ENCODE results near the gene PADI3. TPM values are rescaled to one million over a fixed set of nuclear protein-coding genes. Genes with fewer than 3 reads are reported as not detected.

The PADI3 gene
- polyA plus RNA-seq, 1 of the 3 experiments (the other 2 are of a cell fraction) = 0.30 TPM

DNA sequence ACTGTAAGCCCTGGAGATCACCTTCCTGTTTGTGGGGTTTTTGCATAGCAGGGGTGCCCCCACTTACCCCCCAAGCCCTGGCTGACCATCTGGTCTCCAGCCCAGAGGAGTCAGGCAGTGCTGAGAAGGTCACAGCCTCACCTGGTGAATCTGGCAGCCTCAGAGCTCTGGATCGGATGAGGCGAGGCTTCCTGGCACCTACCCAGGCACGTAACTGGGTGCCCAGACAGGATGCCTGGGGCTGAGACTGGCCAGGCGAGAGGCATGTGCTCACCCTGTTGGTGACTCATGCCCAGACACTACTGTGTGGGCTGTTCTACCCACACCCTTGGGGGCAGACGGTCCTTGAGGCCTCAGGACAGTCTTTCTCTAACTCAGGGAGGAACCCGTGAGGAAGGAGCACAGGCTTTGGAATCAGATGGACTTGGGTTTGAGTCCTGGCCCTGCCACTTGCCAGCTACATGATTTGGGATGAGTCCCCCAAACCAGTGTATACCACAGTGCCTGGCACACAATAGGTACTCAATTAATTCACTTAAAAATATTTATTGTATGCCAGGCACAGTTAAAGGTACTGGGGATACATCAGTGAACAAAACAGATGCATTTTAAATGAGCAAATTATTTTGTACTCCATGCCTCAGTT, 15.1 kb upstream of the PADI3 start (continued):
- TF ChIP-seq, protein P1, sequence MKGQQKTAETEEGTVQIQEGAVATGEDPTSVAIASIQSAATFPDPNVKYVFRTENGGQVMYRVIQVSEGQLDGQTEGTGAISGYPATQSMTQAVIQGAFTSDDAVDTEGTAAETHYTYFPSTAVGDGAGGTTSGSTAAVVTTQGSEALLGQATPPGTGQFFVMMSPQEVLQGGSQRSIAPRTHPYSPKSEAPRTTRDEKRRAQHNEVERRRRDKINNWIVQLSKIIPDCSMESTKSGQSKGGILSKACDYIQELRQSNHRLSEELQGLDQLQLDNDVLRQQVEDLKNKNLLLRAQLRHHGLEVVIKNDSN (IDR thresholded peaks at IDR 0.05; ENCODE audit: borderline replicate concordance, low read depth) = no peak; the same call in 1 of the 2 replicates
- no peak for TF ChIP-seq MEF2A (IDR thresholded peaks at IDR 0.05; ENCODE audit: borderline replicate concordance, low read depth)
- no peak for TF ChIP-seq MXI1 (IDR thresholded peaks at IDR 0.05; ENCODE audit: low read depth, low read length)
- no peak for TF ChIP-seq SIN3A (IDR thresholded peaks at IDR 0.05; ENCODE audit: borderline replicate concordance, low read depth, low read length)
- no peak for TF ChIP-seq TAF1 (IDR thresholded peaks at IDR 0.05; ENCODE audit: borderline replicate concordance, low read depth, low read length)
- no peak for TF ChIP-seq EZH2phosphoT487 (IDR thresholded peaks at IDR 0.05; ENCODE audit: borderline replicate concordance, low read depth)
- 0 out of 2 replicates have a peak, but pooled peaks have one; percentile 25 for TF ChIP-seq FOXM1 (IDR thresholded peaks at IDR 0.05; ENCODE audit: low read depth)
- TF ChIP-seq NRF1 (IDR thresholded peaks at IDR 0.05; ENCODE audit: low read depth, low read length) = no peak
- TF ChIP-seq EP300 (IDR thresholded peaks at IDR 0.05; ENCODE audit: borderline replicate concordance in 1 of 2, low read depth in 1 of 2, low read length in 1 of 2) = peak; percentile 68 to 91; a peak in 3 of 4 replicates
- peak; percentile 93 for TF ChIP-seq JUND (IDR thresholded peaks at IDR 0.05)
- TF ChIP-seq RAD21 (IDR thresholded peaks at IDR 0.05; ENCODE audit: low read length) = no peak
- no peak; the same call in 1 of the 2 replicates for TF ChIP-seq GABPA (IDR thresholded peaks at IDR 0.05; ENCODE audit: low read depth)
- peak; percentile 96 for TF ChIP-seq FOSL2 (IDR thresholded peaks at IDR 0.05; ENCODE audit: borderline replicate concordance, low read depth)
- TF ChIP-seq, protein P2, sequence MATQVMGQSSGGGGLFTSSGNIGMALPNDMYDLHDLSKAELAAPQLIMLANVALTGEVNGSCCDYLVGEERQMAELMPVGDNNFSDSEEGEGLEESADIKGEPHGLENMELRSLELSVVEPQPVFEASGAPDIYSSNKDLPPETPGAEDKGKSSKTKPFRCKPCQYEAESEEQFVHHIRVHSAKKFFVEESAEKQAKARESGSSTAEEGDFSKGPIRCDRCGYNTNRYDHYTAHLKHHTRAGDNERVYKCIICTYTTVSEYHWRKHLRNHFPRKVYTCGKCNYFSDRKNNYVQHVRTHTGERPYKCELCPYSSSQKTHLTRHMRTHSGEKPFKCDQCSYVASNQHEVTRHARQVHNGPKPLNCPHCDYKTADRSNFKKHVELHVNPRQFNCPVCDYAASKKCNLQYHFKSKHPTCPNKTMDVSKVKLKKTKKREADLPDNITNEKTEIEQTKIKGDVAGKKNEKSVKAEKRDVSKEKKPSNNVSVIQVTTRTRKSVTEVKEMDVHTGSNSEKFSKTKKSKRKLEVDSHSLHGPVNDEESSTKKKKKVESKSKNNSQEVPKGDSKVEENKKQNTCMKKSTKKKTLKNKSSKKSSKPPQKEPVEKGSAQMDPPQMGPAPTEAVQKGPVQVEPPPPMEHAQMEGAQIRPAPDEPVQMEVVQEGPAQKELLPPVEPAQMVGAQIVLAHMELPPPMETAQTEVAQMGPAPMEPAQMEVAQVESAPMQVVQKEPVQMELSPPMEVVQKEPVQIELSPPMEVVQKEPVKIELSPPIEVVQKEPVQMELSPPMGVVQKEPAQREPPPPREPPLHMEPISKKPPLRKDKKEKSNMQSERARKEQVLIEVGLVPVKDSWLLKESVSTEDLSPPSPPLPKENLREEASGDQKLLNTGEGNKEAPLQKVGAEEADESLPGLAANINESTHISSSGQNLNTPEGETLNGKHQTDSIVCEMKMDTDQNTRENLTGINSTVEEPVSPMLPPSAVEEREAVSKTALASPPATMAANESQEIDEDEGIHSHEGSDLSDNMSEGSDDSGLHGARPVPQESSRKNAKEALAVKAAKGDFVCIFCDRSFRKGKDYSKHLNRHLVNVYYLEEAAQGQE (IDR thresholded peaks at IDR 0.05; ENCODE audit: low read depth, low read length) = no peak
- TF ChIP-seq YY1 (IDR thresholded peaks at IDR 0.05; ENCODE audit: low read depth) = no peak
- TF ChIP-seq, protein P3, sequence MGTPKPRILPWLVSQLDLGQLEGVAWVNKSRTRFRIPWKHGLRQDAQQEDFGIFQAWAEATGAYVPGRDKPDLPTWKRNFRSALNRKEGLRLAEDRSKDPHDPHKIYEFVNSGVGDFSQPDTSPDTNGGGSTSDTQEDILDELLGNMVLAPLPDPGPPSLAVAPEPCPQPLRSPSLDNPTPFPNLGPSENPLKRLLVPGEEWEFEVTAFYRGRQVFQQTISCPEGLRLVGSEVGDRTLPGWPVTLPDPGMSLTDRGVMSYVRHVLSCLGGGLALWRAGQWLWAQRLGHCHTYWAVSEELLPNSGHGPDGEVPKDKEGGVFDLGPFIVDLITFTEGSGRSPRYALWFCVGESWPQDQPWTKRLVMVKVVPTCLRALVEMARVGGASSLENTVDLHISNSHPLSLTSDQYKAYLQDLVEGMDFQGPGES (IDR thresholded peaks at IDR 0.05; ENCODE audit: low read depth, low read length) = no peak
- 0 out of 2 replicates have a peak, but pooled peaks have one; percentile 9 for TF ChIP-seq SMC3 (IDR thresholded peaks at IDR 0.05; ENCODE audit: low read depth, low read length)
- no peak for TF ChIP-seq GATA2 (CRISPR knock-in tag; IDR thresholded peaks at IDR 0.05)
- TF ChIP-seq, protein P4, sequence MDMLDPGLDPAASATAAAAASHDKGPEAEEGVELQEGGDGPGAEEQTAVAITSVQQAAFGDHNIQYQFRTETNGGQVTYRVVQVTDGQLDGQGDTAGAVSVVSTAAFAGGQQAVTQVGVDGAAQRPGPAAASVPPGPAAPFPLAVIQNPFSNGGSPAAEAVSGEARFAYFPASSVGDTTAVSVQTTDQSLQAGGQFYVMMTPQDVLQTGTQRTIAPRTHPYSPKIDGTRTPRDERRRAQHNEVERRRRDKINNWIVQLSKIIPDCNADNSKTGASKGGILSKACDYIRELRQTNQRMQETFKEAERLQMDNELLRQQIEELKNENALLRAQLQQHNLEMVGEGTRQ (IDR thresholded peaks at IDR 0.05; ENCODE audit: borderline replicate concordance, low read depth, low read length) = no peak
- no peak for TF ChIP-seq RFX5 (IDR thresholded peaks at IDR 0.05; ENCODE audit: low read length)
- TF ChIP-seq, protein P5, sequence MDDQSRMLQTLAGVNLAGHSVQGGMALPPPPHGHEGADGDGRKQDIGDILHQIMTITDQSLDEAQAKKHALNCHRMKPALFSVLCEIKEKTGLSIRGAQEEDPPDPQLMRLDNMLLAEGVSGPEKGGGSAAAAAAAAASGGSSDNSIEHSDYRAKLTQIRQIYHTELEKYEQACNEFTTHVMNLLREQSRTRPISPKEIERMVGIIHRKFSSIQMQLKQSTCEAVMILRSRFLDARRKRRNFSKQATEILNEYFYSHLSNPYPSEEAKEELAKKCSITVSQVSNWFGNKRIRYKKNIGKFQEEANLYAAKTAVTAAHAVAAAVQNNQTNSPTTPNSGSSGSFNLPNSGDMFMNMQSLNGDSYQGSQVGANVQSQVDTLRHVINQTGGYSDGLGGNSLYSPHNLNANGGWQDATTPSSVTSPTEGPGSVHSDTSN (IDR thresholded peaks at IDR 0.05) = peak; percentile 83
- TF ChIP-seq TEAD4 (IDR thresholded peaks at IDR 0.05; ENCODE audit: borderline replicate concordance, insufficient read depth) = peak; percentile 78; the same call in 1 of the 2 replicates
